Thyroid gland (tissue), 4 donors: ENCODE results near the gene KRTAP2-3. TPM values are rescaled to one million over a fixed set of nuclear protein-coding genes. Genes with fewer than 3 reads are reported as not detected.
"Not testable (repeated sequence)": the region's sequence is repeated elsewhere in the genome, so short reads cannot be mapped to it uniquely, and the experiment has no call there.

Experiments used
- DNase-seq, 2 donors: peaks; one replicate each; pipeline ENCODE4 v3.0.0-alpha.2; 2019
- H3K27ac ChIP-seq, 3 donors: fragments of 200-600 bp; sonication (generic); 1 replicate in 2 of 3; 2 replicates in 1 of 3; pipeline ENCODE4 v1.5.1; 2016 to 2019; ENCODE audit warnings: mild to moderate bottlenecking in 1 of 3, moderate library complexity in 1 of 3
- H3K27me3 ChIP-seq: fragments of 200-600 bp; sonication (generic); one replicate; pipeline ENCODE4 v1.5.1; 2019
- H3K36me3 ChIP-seq, 2 donors: fragments of 200-600 bp; sonication (generic); one replicate each; pipeline ENCODE4 v1.5.1; 2016 to 2019
- H3K4me1 ChIP-seq, 2 donors: fragments of 200-600 bp; sonication (generic); one replicate each; pipeline ENCODE4 v1.5.1; 2017 to 2019
- H3K4me3 ChIP-seq, 3 donors: fragments of 200-600 bp; sonication (generic); replicated peaks in 1 of 3; 1 replicate in 2 of 3; 2 replicates in 1 of 3; pipeline ENCODE4 v1.5.1; 2016; ENCODE audit warnings: mild to moderate bottlenecking in 1 of 3
- H3K9me3 ChIP-seq: fragments of 200-600 bp; sonication (generic); one replicate; pipeline ENCODE4 v1.5.1; 2017
- CTCF ChIP-seq, 6 experiments: fragments of 200-600 bp in 3 of 6; fragments of 450-650 bp in 3 of 6; sonication (generic) in 3 of 6; IDR thresholded peaks; one replicate each; pipeline ENCODE4 v1.5.1; 2016 to 2019; ENCODE audit warnings: antibody characterized with exemption in 6 of 6, mild to moderate bottlenecking in 2 of 6, inconsistent platforms in 1 of 6, moderate library complexity in 1 of 6
- POLR2A ChIP-seq, 2 donors: fragments of 450-650 bp; IDR thresholded peaks; one replicate each; pipeline ENCODE4 v1.6.1; 2017; ENCODE audit warnings: antibody characterized with exemption in 2 of 2, mild to moderate bottlenecking in 2 of 2, moderate library complexity in 1 of 2
- WGBS, 2 donors: methylation state at CpG; one replicate each; pipeline ENCODE4 v1.1.5; 2017; 5-methylcytosine and 5-hydroxymethylcytosine counted together
- intact Hi-C: fragments of 100-400 bp; cut with DNase I; formaldehyde crosslinking; loops from one replicate; pipeline ENCODE4 v1.15.1; 2023
- total RNA-seq, 4 donors: library from RNA; depleted of rRNA; stranded (reverse); fragments of >200 nt; gene quantifications; one replicate each; pipeline ENCODE4 v1.2.3, GENCODE V29; 2016

The KRTAP2-3 gene
- total RNA-seq, 4 donors from 2014 or later, result not detected

- Histone ChIP-seq H3K9me3 (no peaks in the 10 kb centered on the region), H3K27ac (no peak overlapping the region), H3K36me3 (no peaks in the 10 kb centered on the region), H3K4me3 (no peak overlapping the region), H3K4me1 (no peaks in the 10 kb centered on the region), H3K27me3 (no peaks in the 10 kb centered on the region)
- intact Hi-C loops, result no loop called here
- whole genome bisulfite sequencing, 2 donors, result 66 to 67% methylated on average over 1 of the region's 1 CpG
- TF ChIP-seq POLR2A (IDR thresholded peaks at IDR 0.05) (no peak), CTCF (IDR thresholded peaks at IDR 0.05) (no peak)
- DNase-seq, result no peak
These were observed 2.0 kb upstream of the KRTAP2-3 start for GRCh38 chr17:41061964-41062363.

- H3K27ac ChIP-seq, H3K4me3 ChIP-seq, H3K27me3 ChIP-seq, H3K4me1 ChIP-seq, H3K36me3 ChIP-seq, intact Hi-C loops, DNase-seq, H3K9me3 ChIP-seq: not testable (repeated sequence)
- WGBS, 2 donors, result 22 to 26% methylated on average over 6 to 10 of the region's 31 CpGs
These were observed 450 bp downstream of the KRTAP2-3 start for GRCh38 chr17:41059276-41060051.

GRCh38 chr17:41058741-41059140, 1.2 kb downstream of the KRTAP2-3 start:
- intact Hi-C loops, result no loop called here
- H3K4me3 ChIP-seq, result no peak overlapping the region
- WGBS, 2 donors, result 91 to 95% methylated on average over 5 of the region's 5 CpGs
- no peak overlapping the region for H3K27ac ChIP-seq
- TF ChIP-seq CTCF (IDR thresholded peaks at IDR 0.05) (no peak), POLR2A (IDR thresholded peaks at IDR 0.05) (no peak)
- H3K9me3 ChIP-seq, result no peaks in the 10 kb centered on the region
- DNase-seq, result no peak
- no peaks in the 10 kb centered on the region for H3K36me3 ChIP-seq
- no peaks in the 10 kb centered on the region for H3K4me1 ChIP-seq
- no peaks in the 10 kb centered on the region for H3K27me3 ChIP-seq

GRCh38 chr17:41057547-41057946, 2.4 kb downstream of the KRTAP2-3 start:
- intact Hi-C loops, result no loop called here
- TF ChIP-seq CTCF (IDR thresholded peaks at IDR 0.05), result no peak
- no peak for TF ChIP-seq POLR2A (IDR thresholded peaks at IDR 0.05)

GRCh38 chr17:41055130-41055529, 4.8 kb downstream of the KRTAP2-3 start, which contains the start of gene KRTAP2-2:
KRTAP2-2 (minus strand) TSS chr17:41055230; CDS start chr17:41055211, 19 bp downstream.
- H3K27ac ChIP-seq, H3K9me3 ChIP-seq, H3K4me3 ChIP-seq, H3K27me3 ChIP-seq, DNase-seq, H3K36me3 ChIP-seq, intact Hi-C loops, H3K4me1 ChIP-seq: not testable (repeated sequence)
- WGBS, 2 donors, result 39 to 50% methylated on average over 1 of the region's 6 CpGs

More at GRCh38 chr17:41057547-41057946, 2.4 kb downstream of the KRTAP2-3 start:
- no peaks in the 10 kb centered on the region for H3K36me3 ChIP-seq
- H3K27ac ChIP-seq, result no peak overlapping the region
- no peaks in the 10 kb centered on the region for H3K9me3 ChIP-seq
- 90 to 92% methylated on average over 1 of the region's 1 CpG for WGBS, 2 donors
- H3K27me3 ChIP-seq, result no peaks in the 10 kb centered on the region
- H3K4me1 ChIP-seq, result no peaks in the 10 kb centered on the region
- H3K4me3 ChIP-seq, result no peak overlapping the region
- DNase-seq, result no peak

GRCh38 chr17:41054556-41054955, 5.4 kb downstream of the KRTAP2-3 start:
- DNase-seq, H3K9me3 ChIP-seq, H3K36me3 ChIP-seq, H3K27ac ChIP-seq, H3K4me1 ChIP-seq, H3K4me3 ChIP-seq, H3K27me3 ChIP-seq, intact Hi-C loops: not testable (repeated sequence)
- 64 to 79% methylated on average over 5 to 6 of the region's 9 CpGs for WGBS, 2 donors
